ENCODE measurements around the gene RECQL. TPM values are rescaled to one million over a fixed set of nuclear protein-coding genes. Genes with fewer than 3 reads are reported as not detected.
"Not testable (repeated sequence)": the region's sequence is repeated elsewhere in the genome, so short reads cannot be mapped to it uniquely, and the experiment has no call there.

Gene RECQL
- polyA plus RNA-seq, 3 donors from 2014 or later = 73.7 to 101 (median 82.3) TPM

- no peaks in the 10 kb centered on the region for H3K9me3 Mint-ChIP-seq
- H3K27ac Mint-ChIP-seq = no peak overlapping the region
- DNase-seq = no peak
- no peak overlapping the region for H3K4me3 Mint-ChIP-seq
- peaks cover 2 to 11% (median 5%) of the 10 kb centered on the region in 3 donors for H3K27me3 Mint-ChIP-seq (ENCODE audit: low read depth in 3 of 3)
- H3K36me3 Mint-ChIP-seq = no peaks in the 10 kb centered on the region
- H3K4me1 Mint-ChIP-seq = peaks cover 24 to 29% of the 10 kb centered on the region in 2 donors
These were observed 66.7 kb downstream of the RECQL start for GRCh38 chr12:21434699-21435098.

GRCh38 chr12:21433525-21433924, 67.9 kb downstream of the RECQL start:
- Mint-ChIP-seq H3K4me3 (no peak overlapping the region), H3K36me3 (no peaks in the 10 kb centered on the region), H3K4me1 (peaks cover 13 to 17% of the 10 kb centered on the region in 2 donors), H3K27ac (no peak overlapping the region), H3K9me3 (no peaks in the 10 kb centered on the region), H3K27me3 (ENCODE audit: low read depth in 3 of 3) (peaks cover 2 to 11% (median 5%) of the 10 kb centered on the region in 3 donors)
- no peak for DNase-seq

GRCh38 chr12:21429994-21430393, 71.4 kb downstream of the RECQL start:
- DNase-seq = no peak
- H3K27ac Mint-ChIP-seq = no peak overlapping the region
- no peaks in the 10 kb centered on the region for H3K4me1 Mint-ChIP-seq
- H3K36me3 Mint-ChIP-seq = no peaks in the 10 kb centered on the region
- H3K27me3 Mint-ChIP-seq (ENCODE audit: low read depth in 3 of 3) = peaks cover 0 to 4% (median 2%) of the 10 kb centered on the region in 3 donors
- H3K4me3 Mint-ChIP-seq = no peak overlapping the region
- H3K9me3 Mint-ChIP-seq = peaks cover 0 to 2% (median 0%) of the 10 kb centered on the region in 6 donors

DNA sequence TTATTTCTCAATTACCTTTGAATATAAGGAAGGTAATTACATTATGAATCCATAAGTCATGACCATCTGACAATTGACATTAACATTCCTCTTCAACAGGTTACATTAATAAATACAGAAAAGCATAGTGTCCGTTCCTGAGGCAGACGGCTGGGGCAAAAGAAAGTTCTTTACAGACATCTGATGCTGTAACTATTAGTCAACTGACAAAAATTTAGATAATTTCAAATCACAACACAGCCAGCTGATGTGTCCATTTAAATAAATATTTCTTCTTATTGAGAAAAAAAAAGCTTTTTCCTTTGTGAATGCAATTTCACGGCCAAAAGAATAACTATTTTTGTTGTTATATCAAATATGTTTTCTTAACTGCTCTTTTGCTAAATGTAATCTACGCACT, 73.2 kb downstream of the RECQL start:
- Mint-ChIP-seq H3K4me3 (no peak overlapping the region), H3K36me3 (no peaks in the 10 kb centered on the region), H3K4me1 (no peaks in the 10 kb centered on the region), H3K9me3 (peaks cover 0 to 2% (median 0%) of the 10 kb centered on the region in 6 donors), H3K27ac (no peak overlapping the region), H3K27me3 (ENCODE audit: low read depth in 3 of 3) (peaks cover 0 to 4% (median 2%) of the 10 kb centered on the region in 3 donors)
- DNase-seq = no peak

GRCh38 chr12:21419009-21419699, 82.3 kb downstream of the RECQL start:
- not testable (repeated sequence) for DNase-seq; H3K36me3 Mint-ChIP-seq; H3K4me3 Mint-ChIP-seq; H3K9me3 Mint-ChIP-seq; H3K27me3 Mint-ChIP-seq (ENCODE audit: low read depth in 3 of 3); H3K27ac Mint-ChIP-seq; H3K4me1 Mint-ChIP-seq

Other genes with a start within 250 kb of the RECQL start
- gene SLCO1A2, start 166.7 kb downstream of the RECQL start, polyA plus RNA-seq = not detected
- not detected for gene IAPP, start 128.7 kb downstream of the RECQL start, polyA plus RNA-seq
- 10 to 100 TPM; 19.3 to 28.1 (median 23.9) TPM for gene PYROXD1, start 64.0 kb downstream of the RECQL start, polyA plus RNA-seq
- gene GOLT1B, start 154 bp upstream of the RECQL start, polyA plus RNA-seq = 10 to 100 TPM; 15.9 to 37.7 (median 28.9) TPM
- gene SPX, start 24.7 kb upstream of the RECQL start, polyA plus RNA-seq = under 1 TPM in 1 of 3 donors, not detected in 2; 0.15 TPM
- gene GYS2, start 103.2 kb upstream of the RECQL start, polyA plus RNA-seq = not detected
- 100 to 1,000 TPM; 224 to 398 (median 315) TPM for gene LDHB, start 156.2 kb upstream of the RECQL start, polyA plus RNA-seq